B cell (primary cell): ENCODE data around the gene LRRC14B. TPM values are rescaled to one million over a fixed set of nuclear protein-coding genes. Genes with fewer than 3 reads are reported as not detected.

Experiments used
- ATAC-seq: fragments of 200-7000 bp; cut with Tn5 transposase; one replicate; pipeline ENCODE4 v1.10.0; 2021; ENCODE audit warnings: low read depth, mild to moderate bottlenecking, moderate number of reproducible peaks, moderate library complexity
- CTCF ChIA-PET: fragments of 350-600 bp; sonication (Branson Sonifier 250); formaldehyde crosslinking; loops from one replicate; lab custom pipeline; 2021; ENCODE audit warnings: antibody characterized with exemption, inconsistent platforms; lab: Charles Lee
- POLR2A ChIA-PET: fragments of 350-600 bp; sonication (Branson Sonifier 250); formaldehyde crosslinking; loops from one replicate; lab custom pipeline; 2021; ENCODE audit warnings: antibody characterized with exemption; lab: Charles Lee
- DNase-seq: peaks from one replicate; pipeline ENCODE4 v3.0.0; 2013
- H2AFZ ChIP-seq: 2 replicates; pipeline ENCODE4 v1.6.1; 2012; ENCODE audit warnings: mild to moderate bottlenecking, low read depth, low read length; ENCODE audit not compliant: insufficient read depth, poor library complexity, severe bottlenecking
- H3K27ac ChIP-seq, 2 donors: 1 replicate in 1 of 2; 2 replicates in 1 of 2; pipeline ENCODE4 v1.5.1; 2012 to 2013; ENCODE audit warnings: low read length in 2 of 2, mild to moderate bottlenecking in 2 of 2, moderate library complexity in 1 of 2
- H3K27me3 ChIP-seq, 4 experiments: fragments of 200-600 bp in 1 of 4; sonication (generic) in 1 of 4; replicated peaks in 1 of 4; 1 replicate in 2 of 4; 2 replicates in 2 of 4; pipeline versions ENCODE4 v1.6.1 to v1.7.0; 2013 to 2016; ENCODE audit warnings: low read length in 3 of 4, mild to moderate bottlenecking in 2 of 4, mixed read lengths in 1 of 4, moderate library complexity in 1 of 4; ENCODE audit not compliant: insufficient read depth in 4 of 4, control insufficient read depth in 3 of 4; ENCODE audit errors: control extremely low read depth in 1 of 4
- H3K36me3 ChIP-seq, 2 experiments: replicated peaks in 1 of 2; 1 replicate in 1 of 2; 2 replicates in 1 of 2; pipeline versions ENCODE4 v1.6.1 to v1.7.1; 2013; ENCODE audit warnings: low read length in 1 of 2; ENCODE audit not compliant: insufficient read depth in 2 of 2, control insufficient read depth in 1 of 2; ENCODE audit errors: control extremely low read depth in 1 of 2, extremely low read depth in 1 of 2
- H3K4me1 ChIP-seq, 2 donors: fragments of 200-600 bp in 1 of 2; sonication (generic) in 1 of 2; 1 replicate in 1 of 2; 2 replicates in 1 of 2; pipeline versions ENCODE4 v1.5.1 to v1.6.1; 2013 to 2017; ENCODE audit warnings: low read length in 2 of 2; ENCODE audit not compliant: control insufficient read depth in 2 of 2, insufficient read depth in 2 of 2
- H3K4me2 ChIP-seq: replicated peaks from 2 replicates; pipeline ENCODE3; 2012; ENCODE audit warnings: mild to moderate bottlenecking, low read depth, low read length; ENCODE audit not compliant: poor library complexity, severe bottlenecking
- H3K4me3 ChIP-seq, 5 experiments: fragments of 200-600 bp in 1 of 5; sonication (generic) in 1 of 5; 1 replicate in 3 of 5; 2 replicates in 2 of 5; pipeline versions ENCODE4 v1.5.1 to v1.7.0; 2011 to 2016; ENCODE audit warnings: low read length in 4 of 5, mild to moderate bottlenecking in 4 of 5, low read depth in 2 of 5, control low read depth in 1 of 5, moderate library complexity in 1 of 5; ENCODE audit not compliant: insufficient read depth in 1 of 5; ENCODE audit errors: control extremely low read depth in 1 of 5, extremely low read depth in 1 of 5
- H3K79me2 ChIP-seq: fragments of 200-600 bp; sonication (generic); one replicate; pipeline ENCODE4 v1.6.0; 2016; ENCODE audit warnings: low read length; ENCODE audit not compliant: control insufficient read depth, insufficient read depth
- H3K9ac ChIP-seq: fragments of 200-600 bp; sonication (generic); 2 replicates; pipeline ENCODE4 v1.6.1; 2017; ENCODE audit warnings: mild to moderate bottlenecking, low read length, moderate library complexity
- H3K9me3 ChIP-seq, 3 donors: one replicate each; pipeline versions ENCODE4 v1.6.1 to v1.7.1; 2013; ENCODE audit warnings: low read length in 2 of 3; ENCODE audit not compliant: control insufficient read depth in 2 of 3, insufficient read depth in 1 of 3; ENCODE audit errors: control extremely low read depth in 1 of 3
- H4K20me1 ChIP-seq: 2 replicates; pipeline ENCODE4 v1.6.0; 2012; ENCODE audit warnings: mild to moderate bottlenecking, low read length; ENCODE audit not compliant: insufficient read depth, control insufficient read depth, poor library complexity, severe bottlenecking
- H3K27ac Mint-ChIP-seq: one replicate; pipeline ENCODE4 v1.8.0; 2021; ENCODE audit warnings: mixed read lengths
- H3K27me3 Mint-ChIP-seq: one replicate; pipeline ENCODE4 v1.8.0; 2021; ENCODE audit warnings: mixed read lengths
- H3K4me1 Mint-ChIP-seq: one replicate; pipeline ENCODE4 v1.8.0; 2021; ENCODE audit warnings: mixed read lengths
- H3K4me3 Mint-ChIP-seq: one replicate; pipeline ENCODE4 v1.8.0; 2021; ENCODE audit warnings: mixed read lengths
- H3K9me3 Mint-ChIP-seq: one replicate; pipeline ENCODE4 v1.8.0; 2022; ENCODE audit warnings: mixed read lengths; ENCODE audit not compliant: insufficient read depth
- EZH2 ChIP-seq: IDR thresholded peaks from 2 replicates; pipeline ENCODE4 v1.6.1; 2012; ENCODE audit warnings: borderline replicate concordance, low read depth, mild to moderate bottlenecking, moderate library complexity, low read length; ENCODE audit not compliant: insufficient read depth, poor library complexity, severe bottlenecking
- WGBS: methylation state at CpG from one replicate; pipeline ENCODE4 v1.1.5; 2013; ENCODE audit warnings: missing lambda C conversion rate; ENCODE audit not compliant: insufficient coverage; 5-methylcytosine and 5-hydroxymethylcytosine counted together
- intact Hi-C: fragments of 100-400 bp; cut with micrococcal nuclease; formaldehyde crosslinking; loops from one replicate; pipeline ENCODE4 v1.10.0; 2022
- polyA plus RNA-seq: library from polyadenylated mRNA; depleted of rRNA; stranded (reverse); fragments of >200 nt; gene quantifications from 2 replicates; pipeline ENCODE4 v1.2.3, GENCODE V29; 2012
- total RNA-seq, 2 donors: library from RNA; stranded (reverse); fragments of 120-200 nt in 1 of 2; gene quantifications; 1 replicate in 1 of 2; 2 replicates in 1 of 2; pipeline versions ENCODE4 v1.2.3 to v1.2.4, GENCODE V29; 2013 to 2022
- TF ChIP-seq, protein P1 (sequence below): fragments of 200-600 bp; IDR thresholded peaks from one replicate; pipeline ENCODE4 v1.8.0; 2022; ENCODE audit warnings: antibody characterized with exemption, mild to moderate bottlenecking

Gene LRRC14B
- total and polyA plus RNA-seq, 2 donors (not counting 1 experiment from before 2014, with no cell fraction given): 0.06 TPM; not detected in 1

- Mint-ChIP-seq H3K27ac (no peak overlapping the region), H3K9me3 (no peaks in the 10 kb centered on the region), H3K4me1 (no peaks in the 10 kb centered on the region), H3K4me3 (no peak overlapping the region), H3K27me3 (peaks cover 4% of the 10 kb centered on the region)
- intact Hi-C loops: no loop called here
- no peak overlapping the region for H3K4me3 ChIP-seq
- 96% methylated on average over 9 of the region's 12 CpGs for WGBS
- H2AFZ ChIP-seq: no peak overlapping the region
- TF ChIP-seq EZH2: no peak
- TF ChIP-seq, protein P1, sequence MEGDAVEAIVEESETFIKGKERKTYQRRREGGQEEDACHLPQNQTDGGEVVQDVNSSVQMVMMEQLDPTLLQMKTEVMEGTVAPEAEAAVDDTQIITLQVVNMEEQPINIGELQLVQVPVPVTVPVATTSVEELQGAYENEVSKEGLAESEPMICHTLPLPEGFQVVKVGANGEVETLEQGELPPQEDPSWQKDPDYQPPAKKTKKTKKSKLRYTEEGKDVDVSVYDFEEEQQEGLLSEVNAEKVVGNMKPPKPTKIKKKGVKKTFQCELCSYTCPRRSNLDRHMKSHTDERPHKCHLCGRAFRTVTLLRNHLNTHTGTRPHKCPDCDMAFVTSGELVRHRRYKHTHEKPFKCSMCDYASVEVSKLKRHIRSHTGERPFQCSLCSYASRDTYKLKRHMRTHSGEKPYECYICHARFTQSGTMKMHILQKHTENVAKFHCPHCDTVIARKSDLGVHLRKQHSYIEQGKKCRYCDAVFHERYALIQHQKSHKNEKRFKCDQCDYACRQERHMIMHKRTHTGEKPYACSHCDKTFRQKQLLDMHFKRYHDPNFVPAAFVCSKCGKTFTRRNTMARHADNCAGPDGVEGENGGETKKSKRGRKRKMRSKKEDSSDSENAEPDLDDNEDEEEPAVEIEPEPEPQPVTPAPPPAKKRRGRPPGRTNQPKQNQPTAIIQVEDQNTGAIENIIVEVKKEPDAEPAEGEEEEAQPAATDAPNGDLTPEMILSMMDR: no peak
- H4K20me1 ChIP-seq: no peaks in the 10 kb centered on the region
- H3K4me2 ChIP-seq: no peak overlapping the region
- H3K27me3 ChIP-seq: peaks cover 0 to 5% (median 0%) of the 10 kb centered on the region in 4 experiments
- no peaks in the 10 kb centered on the region for H3K4me1 ChIP-seq
- ATAC-seq (no peak), DNase-seq (no peak)
- ChIA-PET CTCF (no interaction called here), POLR2A (no interaction called here)
- no peak overlapping the region for H3K27ac ChIP-seq
- no peaks in the 10 kb centered on the region for H3K9me3 ChIP-seq
- no peaks in the 10 kb centered on the region for H3K79me2 ChIP-seq
- no peaks in the 10 kb centered on the region for H3K36me3 ChIP-seq
- H3K9ac ChIP-seq: no peak overlapping the region
These were observed 9.2 kb upstream of the LRRC14B start for GRCh38 chr5:182126-182525.

GRCh38 chr5:184471-184870, 6.8 kb upstream of the LRRC14B start:
- H3K4me1 Mint-ChIP-seq: peaks cover 8% of the 10 kb centered on the region
- POLR2A ChIA-PET: no interaction called here
- ATAC-seq (no peak), DNase-seq (no peak)
- intact Hi-C loops: no loop called here
- CTCF ChIA-PET: no interaction called here
- H3K4me2 ChIP-seq: no peak overlapping the region
- H3K4me1 ChIP-seq: peaks cover 5 to 9% of the 10 kb centered on the region in 2 donors
- no peak overlapping the region for H3K4me3 Mint-ChIP-seq
- H3K27ac ChIP-seq: no peak overlapping the region
- peaks cover 0 to 8% (median 2%) of the 10 kb centered on the region in 4 experiments for H3K27me3 ChIP-seq
- no peaks in the 10 kb centered on the region for H4K20me1 ChIP-seq
- H3K36me3 ChIP-seq: no peaks in the 10 kb centered on the region
- H3K9me3 Mint-ChIP-seq: no peaks in the 10 kb centered on the region
- H3K4me3 ChIP-seq: no peak overlapping the region
- no peaks in the 10 kb centered on the region for H3K79me2 ChIP-seq
- H3K27me3 Mint-ChIP-seq: peaks cover 9% of the 10 kb centered on the region
- H3K9ac ChIP-seq: no peak overlapping the region
- no peaks in the 10 kb centered on the region for H3K9me3 ChIP-seq
- no peak overlapping the region for H2AFZ ChIP-seq
- H3K27ac Mint-ChIP-seq: no peak overlapping the region
- 100% methylated on average over 1 of the region's 7 CpGs for WGBS
- TF ChIP-seq, protein P1: no peak
- TF ChIP-seq EZH2: no peak
